ENCODE results near the gene RAI14. TPM values are rescaled to one million over a fixed set of nuclear protein-coding genes. Genes with fewer than 3 reads are reported as not detected.

The RAI14 gene
- total and polyA plus RNA-seq, 2 experiments from 2014 or later, result 42.2 to 49.6 TPM

DNA sequence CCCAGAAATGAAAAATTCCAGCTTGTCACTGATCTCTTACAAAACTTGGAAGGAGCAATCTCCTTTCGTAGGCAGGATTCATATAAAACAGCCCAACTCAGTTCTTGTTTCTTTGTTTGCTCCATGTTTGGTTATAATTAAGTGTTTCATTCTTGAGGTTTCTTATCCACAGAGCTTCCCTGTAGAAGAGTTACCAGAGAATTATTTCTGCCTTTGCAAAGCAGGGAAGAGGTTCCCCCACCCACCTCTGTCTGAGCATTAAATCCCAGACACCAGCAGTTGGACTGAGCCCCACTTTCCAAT, 34.1 kb upstream of the RAI14 start:
- H3K4me3 ChIP-seq, result no peak overlapping the region
- no peak for TF ChIP-seq EZH2phosphoT487 (IDR thresholded peaks at IDR 0.05; ENCODE audit: low read depth, severe bottlenecking, unreplicated experiment)
- TF ChIP-seq EZH2 (IDR thresholded peaks at IDR 0.05; ENCODE audit: borderline replicate concordance), result no peak
- TF ChIP-seq, protein P1, sequence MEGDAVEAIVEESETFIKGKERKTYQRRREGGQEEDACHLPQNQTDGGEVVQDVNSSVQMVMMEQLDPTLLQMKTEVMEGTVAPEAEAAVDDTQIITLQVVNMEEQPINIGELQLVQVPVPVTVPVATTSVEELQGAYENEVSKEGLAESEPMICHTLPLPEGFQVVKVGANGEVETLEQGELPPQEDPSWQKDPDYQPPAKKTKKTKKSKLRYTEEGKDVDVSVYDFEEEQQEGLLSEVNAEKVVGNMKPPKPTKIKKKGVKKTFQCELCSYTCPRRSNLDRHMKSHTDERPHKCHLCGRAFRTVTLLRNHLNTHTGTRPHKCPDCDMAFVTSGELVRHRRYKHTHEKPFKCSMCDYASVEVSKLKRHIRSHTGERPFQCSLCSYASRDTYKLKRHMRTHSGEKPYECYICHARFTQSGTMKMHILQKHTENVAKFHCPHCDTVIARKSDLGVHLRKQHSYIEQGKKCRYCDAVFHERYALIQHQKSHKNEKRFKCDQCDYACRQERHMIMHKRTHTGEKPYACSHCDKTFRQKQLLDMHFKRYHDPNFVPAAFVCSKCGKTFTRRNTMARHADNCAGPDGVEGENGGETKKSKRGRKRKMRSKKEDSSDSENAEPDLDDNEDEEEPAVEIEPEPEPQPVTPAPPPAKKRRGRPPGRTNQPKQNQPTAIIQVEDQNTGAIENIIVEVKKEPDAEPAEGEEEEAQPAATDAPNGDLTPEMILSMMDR (IDR thresholded peaks at IDR 0.05; ENCODE audit: poor library complexity), result no peak
- DNase-seq (ENCODE audit: low spot score), result no peak

DNA sequence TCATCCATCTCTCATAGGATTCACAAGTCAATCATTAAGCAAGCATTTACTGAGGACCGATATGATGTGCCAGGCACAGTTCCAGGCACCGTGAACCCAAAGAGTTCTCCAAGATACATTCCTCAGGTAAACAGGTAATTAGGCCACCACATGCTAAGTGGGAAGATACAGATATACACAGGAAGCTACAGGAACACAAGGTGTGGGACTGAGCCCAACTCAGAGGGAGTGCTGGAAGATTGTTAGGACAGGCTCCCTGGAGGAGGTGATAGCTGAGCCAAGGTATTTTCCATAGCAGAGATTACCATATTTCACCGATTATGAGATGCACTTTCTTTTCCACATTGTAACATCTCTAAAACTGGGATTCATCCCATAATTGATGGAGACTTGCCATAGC, 31.4 kb upstream of the RAI14 start:
- Histone ChIP-seq H3K36me3 (replicated peaks; ENCODE audit: insufficient read depth, low read depth) (no peaks in the 10 kb centered on the region), H3K27me3 (no peaks in the 10 kb centered on the region)
- 89% methylated on average over 3 of the region's 3 CpGs for WGBS (ENCODE audit: low lambda C conversion rate, missing lambda C conversion rate)

More for the DNA sequence above, 34.1 kb upstream of the RAI14 start:
- Histone ChIP-seq H3K79me2 (no peaks in the 10 kb centered on the region), H3K36me3 (replicated peaks; ENCODE audit: insufficient read depth, low read depth) (no peaks in the 10 kb centered on the region), H3K9me3 (ENCODE audit: low read depth) (no peaks in the 10 kb centered on the region), H3K4me2 (peak overlapping the region; percentile 5), H4K20me1 (ENCODE audit: insufficient read depth, poor library complexity, severe bottlenecking) (no peaks in the 10 kb centered on the region), H2AFZ (no peak overlapping the region), H3K27ac (peak overlapping the region; percentile 18), H3K4me1 (ENCODE audit: insufficient read depth) (peaks cover 3% of the 10 kb centered on the region), H3K27me3 (no peaks in the 10 kb centered on the region), H3K9me2 (replicated peaks; ENCODE audit: insufficient read depth) (no peaks in the 10 kb centered on the region)
- 60% methylated on average over 1 of the region's 1 CpG for WGBS (ENCODE audit: low lambda C conversion rate, missing lambda C conversion rate)

DNA sequence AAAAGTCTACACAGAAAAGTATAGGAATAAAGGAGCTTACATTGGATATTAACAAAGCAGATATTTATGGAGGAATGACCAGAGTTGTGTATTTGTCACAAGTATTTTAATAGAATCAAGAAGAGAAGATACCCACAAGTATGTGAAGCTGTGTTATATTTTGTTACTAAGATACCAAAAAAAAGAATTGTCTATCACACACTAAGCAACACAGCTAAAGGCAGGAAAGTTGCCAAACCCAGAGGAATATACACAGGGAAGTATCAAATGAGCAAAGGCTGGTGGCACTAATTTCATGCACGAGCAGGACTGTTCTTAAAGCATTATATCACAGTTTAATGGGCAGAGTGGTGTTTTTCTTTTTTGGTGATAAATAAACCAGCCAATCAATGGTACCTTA, 30.9 kb upstream of the RAI14 start:
- 76% methylated on average over 1 of the region's 1 CpG for WGBS (ENCODE audit: low lambda C conversion rate, missing lambda C conversion rate)
- Histone ChIP-seq H3K27ac (no peak overlapping the region), H3K27me3 (no peaks in the 10 kb centered on the region), H2AFZ (no peak overlapping the region), H3K4me1 (ENCODE audit: insufficient read depth) (peaks cover 10% of the 10 kb centered on the region), H3K9me3 (ENCODE audit: low read depth) (no peaks in the 10 kb centered on the region), H3K79me2 (no peaks in the 10 kb centered on the region), H3K4me3 (no peak overlapping the region), H3K9me2 (replicated peaks; ENCODE audit: insufficient read depth) (no peaks in the 10 kb centered on the region), H3K4me2 (no peak overlapping the region), H3K36me3 (replicated peaks; ENCODE audit: insufficient read depth, low read depth) (no peaks in the 10 kb centered on the region), H4K20me1 (ENCODE audit: insufficient read depth, poor library complexity, severe bottlenecking) (no peaks in the 10 kb centered on the region)
- TF ChIP-seq, protein P1 (IDR thresholded peaks at IDR 0.05; ENCODE audit: poor library complexity), result no peak
- TF ChIP-seq EZH2 (IDR thresholded peaks at IDR 0.05; ENCODE audit: borderline replicate concordance), result no peak
- no peak for DNase-seq (ENCODE audit: low spot score)

More for the DNA sequence above, 31.4 kb upstream of the RAI14 start:
- Histone ChIP-seq H3K4me1 (ENCODE audit: insufficient read depth) (peaks cover 10% of the 10 kb centered on the region), H4K20me1 (ENCODE audit: insufficient read depth, poor library complexity, severe bottlenecking) (no peaks in the 10 kb centered on the region), H3K4me2 (no peak overlapping the region), H3K27ac (no peak overlapping the region), H2AFZ (no peak overlapping the region), H3K79me2 (no peaks in the 10 kb centered on the region), H3K4me3 (no peak overlapping the region), H3K9me2 (replicated peaks; ENCODE audit: insufficient read depth) (no peaks in the 10 kb centered on the region), H3K9me3 (ENCODE audit: low read depth) (no peaks in the 10 kb centered on the region)
- no peak for DNase-seq (ENCODE audit: low spot score)
- TF ChIP-seq, protein P1 (IDR thresholded peaks at IDR 0.05; ENCODE audit: poor library complexity), result no peak
- TF ChIP-seq EZH2 (IDR thresholded peaks at IDR 0.05; ENCODE audit: borderline replicate concordance) (no peak), EZH2phosphoT487 (IDR thresholded peaks at IDR 0.05; ENCODE audit: low read depth, severe bottlenecking, unreplicated experiment) (no peak)

DNA sequence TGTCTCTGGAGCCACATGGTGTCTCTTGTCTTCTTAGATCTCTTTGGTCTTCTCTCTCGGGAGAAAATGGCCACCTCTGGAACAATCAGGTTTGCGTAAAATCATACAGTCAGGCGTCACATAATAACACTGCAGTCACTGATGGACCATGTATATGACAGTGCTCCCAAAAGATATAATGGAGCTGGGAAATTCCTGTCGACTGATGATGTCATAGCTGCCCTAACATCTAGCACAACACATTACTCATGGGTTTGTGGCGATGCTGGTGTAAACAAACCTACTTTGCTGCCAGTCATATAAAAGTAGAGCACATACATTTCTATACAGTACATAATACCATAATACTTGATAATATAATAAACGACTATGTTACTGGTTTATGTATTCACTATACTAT, 30.1 kb upstream of the RAI14 start:
- no peaks in the 10 kb centered on the region for H3K79me2 ChIP-seq
- no peaks in the 10 kb centered on the region for H3K27me3 ChIP-seq
- DNase-seq (ENCODE audit: low spot score), result no peak
- no peak overlapping the region for H3K27ac ChIP-seq
- H3K4me3 ChIP-seq, result no peak overlapping the region
- TF ChIP-seq EZH2phosphoT487 (IDR thresholded peaks at IDR 0.05; ENCODE audit: low read depth, severe bottlenecking, unreplicated experiment) (no peak), EZH2 (IDR thresholded peaks at IDR 0.05; ENCODE audit: borderline replicate concordance) (no peak)
- TF ChIP-seq, protein P1 (IDR thresholded peaks at IDR 0.05; ENCODE audit: poor library complexity), result no peak
- H3K4me1 ChIP-seq (ENCODE audit: insufficient read depth), result peaks cover 10% of the 10 kb centered on the region
- H3K9me3 ChIP-seq (ENCODE audit: low read depth), result no peaks in the 10 kb centered on the region
- no peaks in the 10 kb centered on the region for H4K20me1 ChIP-seq (ENCODE audit: insufficient read depth, poor library complexity, severe bottlenecking)
- WGBS (ENCODE audit: low lambda C conversion rate, missing lambda C conversion rate), result 49% methylated on average over 6 of the region's 6 CpGs
- H3K36me3 ChIP-seq (replicated peaks; ENCODE audit: insufficient read depth, low read depth), result no peaks in the 10 kb centered on the region
- H3K9me2 ChIP-seq (replicated peaks; ENCODE audit: insufficient read depth), result no peaks in the 10 kb centered on the region
- H3K4me2 ChIP-seq, result no peak overlapping the region
- no peak overlapping the region for H2AFZ ChIP-seq
